Daoy (cell line): Measurements from ENCODE around the gene PADI2. TPM values are rescaled to one million over a fixed set of nuclear protein-coding genes. Genes with fewer than 3 reads are reported as not detected.

ENCODE experiments used
- DNase-seq: peaks from one replicate; pipeline ENCODE4 v3.0.0-alpha.2; 2015; ENCODE audit warnings: low read depth
- total RNA-seq: library from RNA; depleted of rRNA; stranded (reverse); fragments of >200 nt; shearing (Covaris generic); gene quantifications from 2 replicates; pipeline ENCODE4 v1.2.3, GENCODE V29; 2014; rRNA removed

The PADI2 gene
- total RNA-seq, 1 experiment from 2014 or later, result 0.34 TPM

DNA sequence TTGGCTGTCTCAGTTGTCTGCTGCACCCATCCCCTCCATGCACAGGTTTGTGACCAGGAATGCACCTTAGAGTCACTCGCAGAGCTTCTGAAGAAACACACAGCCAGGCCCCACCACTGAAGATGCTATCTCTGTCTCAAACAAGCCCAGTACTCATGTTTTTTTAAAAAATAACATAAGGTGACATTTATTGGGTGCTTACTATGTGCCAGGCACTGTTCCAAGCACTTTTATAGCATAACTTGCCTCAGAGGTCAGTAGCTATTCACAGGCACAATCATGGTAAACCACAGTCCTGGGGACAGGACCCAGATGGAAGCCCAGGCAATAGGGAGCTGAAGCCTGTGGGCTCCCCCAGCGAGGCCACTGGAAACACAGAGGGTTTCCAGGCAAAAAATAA lies 98.7 kb downstream of the PADI2 start:
- DNase-seq, result no peak

DNA sequence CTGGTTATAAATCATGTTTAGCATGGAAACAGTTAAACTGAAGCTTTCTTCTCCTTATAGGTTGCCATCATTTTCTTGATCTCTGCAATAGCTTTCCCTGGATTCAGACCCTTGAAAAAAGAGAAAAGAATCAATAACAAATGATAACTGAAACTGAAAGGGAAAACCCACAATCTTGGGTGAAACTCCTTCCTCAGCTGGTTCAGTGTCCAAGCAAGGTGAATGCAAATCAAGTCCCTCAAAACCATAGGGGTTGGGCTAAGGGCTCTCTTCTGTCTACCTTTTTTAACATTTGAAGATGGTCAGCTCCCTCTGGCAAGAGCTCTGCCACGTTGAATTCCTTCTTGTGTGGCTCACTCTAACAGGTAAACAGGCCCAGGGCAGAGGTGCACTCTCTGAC lies 100.4 kb downstream of the PADI2 start:
- no peak for DNase-seq

GRCh38 chr1:17017435-17017834 lies 101.8 kb downstream of the PADI2 start:
- no peak for DNase-seq

Other genes starting within 250 kb of the PADI2 start
- gene RNU1-2, start 223.5 kb downstream of the PADI2 start, total RNA-seq, result 306 and 832 TPM in 2 replicates
- 30.6 and 31.3 TPM in 2 replicates for gene CROCC, start 197.5 kb downstream of the PADI2 start, total RNA-seq
- 150 and 213 TPM in 2 replicates for gene MFAP2, start 138.8 kb downstream of the PADI2 start, total RNA-seq
- gene ATP13A2, start 107.5 kb downstream of the PADI2 start, total RNA-seq, result 47.2 and 70.7 TPM in 2 replicates
- 313 and 339 TPM in 2 replicates for gene SDHB, start 65.4 kb downstream of the PADI2 start, total RNA-seq
- 2.5 TPM in 1 of 2 replicates, not detected in the other for gene PADI1, start 85.7 kb upstream of the PADI2 start, total RNA-seq
- gene PADI3, start 129.6 kb upstream of the PADI2 start, total RNA-seq, result 0.09 and 1.5 TPM in 2 replicates
- gene PADI4, start 188.7 kb upstream of the PADI2 start, total RNA-seq, result not detected in 2 replicates